A549 (cell line): Measurements from ENCODE around the gene RNF144A.

ENCODE experiments used
- CHD2 ChIP-seq: fragments of 150-350 bp; IDR thresholded peaks from 2 replicates; pipeline ENCODE4 v1.6.1; 2014; ENCODE audit warnings: low read length; ENCODE audit not compliant: partially characterized antibody
- CTCF ChIP-seq: fragments of >200 bp; sonication (Bioruptor Twin); formaldehyde crosslinking; IDR thresholded peaks from 3 replicates; pipeline ENCODE4 v1.5.1; 2016
- E2F6 ChIP-seq: IDR thresholded peaks from 2 replicates; pipeline ENCODE4 v1.6.1; 2012; ENCODE audit warnings: low read depth, borderline replicate concordance
- MAX ChIP-seq: IDR thresholded peaks from 2 replicates; pipeline ENCODE4 v1.6.1; 2012
- MAZ ChIP-seq: fragments of 150-350 bp; IDR thresholded peaks from 2 replicates; pipeline ENCODE4 v1.6.1; 2014; ENCODE audit warnings: antibody characterized with exemption, low read depth, low read length, borderline replicate concordance
- POLR2A ChIP-seq: IDR thresholded peaks from 2 replicates; pipeline ENCODE4 v1.6.1; 2012; ENCODE audit warnings: mild to moderate bottlenecking, low read length
- SREBF2 ChIP-seq: fragments of 450-650 bp; IDR thresholded peaks from 2 replicates; pipeline ENCODE4 v1.6.1; 2014; ENCODE audit warnings: mild to moderate bottlenecking, moderate library complexity
- TF ChIP-seq, protein P1 (sequence below): fragments of 450-650 bp; IDR thresholded peaks from 2 replicates; pipeline ENCODE4 v1.6.1; 2014; ENCODE audit warnings: antibody characterized with exemption

- no peak for TF ChIP-seq CTCF
- TF ChIP-seq, protein P1, sequence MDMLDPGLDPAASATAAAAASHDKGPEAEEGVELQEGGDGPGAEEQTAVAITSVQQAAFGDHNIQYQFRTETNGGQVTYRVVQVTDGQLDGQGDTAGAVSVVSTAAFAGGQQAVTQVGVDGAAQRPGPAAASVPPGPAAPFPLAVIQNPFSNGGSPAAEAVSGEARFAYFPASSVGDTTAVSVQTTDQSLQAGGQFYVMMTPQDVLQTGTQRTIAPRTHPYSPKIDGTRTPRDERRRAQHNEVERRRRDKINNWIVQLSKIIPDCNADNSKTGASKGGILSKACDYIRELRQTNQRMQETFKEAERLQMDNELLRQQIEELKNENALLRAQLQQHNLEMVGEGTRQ, result no peak
- TF ChIP-seq E2F6, result no peak
- no peak for TF ChIP-seq SREBF2
- TF ChIP-seq MAX, result no peak
- no peak for TF ChIP-seq POLR2A
- TF ChIP-seq MAZ, result no peak
- no peak for TF ChIP-seq CHD2
These were observed 102.0 kb downstream of the RNF144A start for GRCh38 chr2:7019191-7019590.
